ENCODE data around the gene PRICKLE2.

PRICKLE2 gene

DNA sequence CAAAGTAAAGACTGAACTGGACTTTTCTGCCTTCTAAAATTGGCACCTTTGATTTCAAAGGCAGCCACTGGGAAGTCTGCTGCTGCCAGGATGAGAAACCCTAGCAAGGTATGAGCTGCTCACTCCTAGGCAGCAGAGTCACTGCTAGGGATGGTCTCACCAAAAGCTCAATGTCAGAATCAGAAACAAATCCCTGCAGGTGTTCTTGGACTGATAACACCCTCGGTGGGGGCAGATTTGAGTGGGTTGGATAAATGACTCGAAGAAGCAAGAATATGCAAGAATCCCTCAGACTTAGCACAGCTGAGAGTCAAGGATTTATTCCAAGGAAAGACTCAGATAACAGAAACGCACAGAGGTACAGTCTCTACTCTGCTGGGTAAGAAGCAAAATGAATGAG lies 90.4 kb downstream of the PRICKLE2 start:
- DNase-seq (ENCODE audit: low read depth in 3 of 3, low spot score in 1 of 3) = no peak

DNA sequence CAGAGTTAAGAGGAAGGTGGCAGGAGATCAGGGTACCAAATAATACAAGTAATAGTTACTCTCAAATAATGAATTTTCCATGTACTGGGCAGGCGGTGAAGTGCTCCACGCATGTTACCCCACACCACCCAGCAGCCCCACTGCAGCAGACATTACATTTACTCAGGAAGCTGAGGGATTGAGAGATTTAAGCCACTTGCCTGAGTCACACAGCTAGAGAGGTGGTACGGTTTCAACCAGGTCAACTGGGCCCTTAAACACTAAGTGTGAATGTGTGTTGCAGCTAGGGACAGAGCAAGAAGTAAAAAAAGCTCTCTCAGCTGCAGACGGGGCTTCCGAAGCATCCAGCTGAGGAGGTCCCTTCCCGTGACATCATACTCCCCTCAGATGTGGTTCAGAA lies 91.3 kb downstream of the PRICKLE2 start:
- DNase-seq (ENCODE audit: low read depth in 3 of 3, low spot score in 1 of 3) = no peak

DNA sequence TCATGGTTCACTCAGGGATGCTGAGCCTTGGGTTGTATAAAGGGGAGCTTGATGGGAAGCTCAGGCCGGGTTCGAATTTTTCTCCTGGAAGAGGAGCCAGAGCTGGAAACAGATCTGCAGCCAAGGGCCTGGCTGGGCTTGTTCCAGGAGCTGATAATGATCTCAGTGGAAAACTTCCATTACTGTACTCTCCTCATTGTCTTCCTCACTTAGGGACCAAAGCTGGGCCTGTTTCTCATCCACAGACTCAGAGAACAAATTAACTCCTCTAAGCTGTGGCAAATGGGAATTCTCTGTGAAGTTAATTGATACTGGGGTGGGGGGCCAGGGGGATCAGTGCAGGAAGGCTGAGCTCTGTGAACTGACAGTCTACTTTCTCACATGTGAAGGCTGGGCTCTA lies 92.0 kb downstream of the PRICKLE2 start:
- DNase-seq (ENCODE audit: low read depth in 3 of 3, low spot score in 1 of 3) = no peak

DNA sequence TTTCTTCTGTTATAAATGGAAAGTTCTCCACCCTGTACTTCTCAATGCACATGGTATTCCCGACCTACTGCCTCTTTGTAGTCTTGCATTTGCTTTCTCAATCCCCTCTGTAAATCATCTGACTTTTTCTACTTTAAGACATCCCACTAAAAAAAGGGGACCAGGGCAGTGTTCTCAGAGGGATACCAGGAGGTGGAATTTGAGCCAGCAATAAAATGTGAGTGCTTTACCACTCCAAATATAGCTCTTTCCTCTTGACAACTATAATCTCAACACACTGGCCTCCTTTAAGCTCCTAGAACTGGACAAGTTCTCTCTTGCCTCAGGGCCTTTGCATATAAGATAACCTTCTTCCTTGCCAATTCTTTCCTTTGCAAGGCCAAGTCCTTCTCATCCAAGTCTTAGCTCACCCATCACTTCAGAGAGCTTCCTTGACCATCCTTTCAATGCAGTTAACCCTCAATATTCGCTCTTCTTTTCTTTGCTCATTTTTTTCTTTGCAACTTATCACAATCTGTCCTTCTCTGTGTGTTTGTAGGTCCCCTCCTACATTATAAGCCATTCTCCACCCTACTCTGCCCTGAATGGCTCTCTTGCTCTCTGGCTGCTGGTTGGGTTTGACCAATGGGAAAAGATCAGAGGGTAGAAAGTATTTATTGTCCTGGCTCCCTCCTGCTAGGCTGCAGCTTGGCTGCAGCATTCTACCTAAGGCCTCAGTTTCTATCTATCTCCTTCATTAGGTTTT lies 93.4 kb downstream of the PRICKLE2 start:
- no peak for DNase-seq (ENCODE audit: low read depth in 3 of 3, low spot score in 1 of 3)

DNA sequence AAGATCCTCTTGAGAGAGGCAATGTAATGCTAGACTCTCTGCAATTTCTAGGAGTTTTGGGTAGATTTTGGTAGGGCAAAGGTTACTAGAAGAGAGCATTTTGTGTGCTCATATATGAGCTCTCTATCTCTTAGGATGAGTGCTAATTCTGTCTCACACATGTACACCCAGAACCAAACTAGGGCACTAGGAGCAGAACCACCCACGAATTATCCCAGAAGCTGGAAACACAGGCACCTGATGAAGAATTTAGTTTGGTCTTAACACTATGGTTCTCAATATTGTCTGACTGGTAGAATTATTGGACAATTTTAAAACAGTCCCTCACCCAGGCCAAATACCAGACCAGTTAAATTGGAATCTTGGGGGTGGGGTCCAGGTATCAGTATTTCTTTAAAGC lies 94.8 kb downstream of the PRICKLE2 start:
- DNase-seq (ENCODE audit: low read depth in 3 of 3, low spot score in 1 of 3) = no peak

DNA sequence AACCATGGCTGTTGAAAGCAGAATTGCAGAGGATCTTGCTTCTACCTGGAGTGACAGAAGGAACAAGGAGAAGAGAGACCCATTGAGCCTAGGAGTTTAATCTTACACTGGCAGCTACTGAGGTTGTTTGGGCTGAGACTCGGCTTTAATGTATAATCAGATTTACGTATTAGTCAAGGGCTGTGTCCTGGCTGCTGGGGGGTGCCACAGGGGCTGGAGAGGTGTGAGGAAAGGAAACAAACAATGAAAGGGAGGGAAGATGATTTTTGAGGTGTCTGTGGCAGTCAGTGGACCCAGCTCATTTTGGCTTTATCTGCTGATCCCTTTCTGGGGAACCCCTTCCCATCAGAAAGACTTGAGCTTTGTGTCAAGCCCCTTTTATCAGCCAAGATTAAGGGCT lies 95.7 kb downstream of the PRICKLE2 start:
- no peak for DNase-seq (ENCODE audit: low read depth in 3 of 3, low spot score in 1 of 3)

DNA sequence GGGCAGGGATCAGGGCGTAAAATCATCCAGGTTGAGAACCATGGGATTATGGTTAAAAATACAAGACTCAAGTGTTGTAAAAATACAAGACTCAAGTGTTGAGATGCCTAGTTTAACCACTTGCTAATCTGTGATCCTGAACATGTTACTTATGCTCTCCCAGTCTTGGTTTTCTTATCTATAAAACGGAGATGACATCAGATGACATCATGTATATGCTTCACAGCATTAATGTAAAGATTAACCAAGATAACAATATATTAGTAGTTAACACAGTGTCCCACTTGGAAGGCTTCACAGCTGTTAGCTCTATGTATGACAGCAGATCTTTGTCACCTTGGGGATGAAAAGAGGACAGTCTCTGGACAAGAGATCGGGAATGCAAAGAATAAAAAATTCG lies 96.2 kb downstream of the PRICKLE2 start:
- no peak for DNase-seq (ENCODE audit: low read depth in 3 of 3, low spot score in 1 of 3)

DNA sequence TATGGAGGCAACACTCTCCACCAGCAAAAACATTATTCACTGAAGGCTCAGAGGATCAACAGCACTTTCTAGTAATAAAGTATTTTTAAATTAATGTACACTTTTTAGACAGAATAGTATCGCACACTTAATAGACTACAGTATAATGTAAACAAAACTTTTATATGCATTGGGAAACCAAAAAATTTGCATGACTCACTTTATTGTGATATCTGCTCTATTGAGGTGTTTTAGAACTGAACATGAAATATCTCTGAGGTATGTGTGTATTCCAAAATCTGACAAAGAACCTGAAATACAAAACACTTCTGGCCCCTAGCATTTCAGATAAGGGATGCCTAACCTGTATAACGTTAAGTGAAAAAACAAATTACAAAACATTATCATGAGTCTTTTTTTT lies 99.7 kb downstream of the PRICKLE2 start:
- DNase-seq (ENCODE audit: low read depth in 3 of 3, low spot score in 1 of 3) = no peak

DNA sequence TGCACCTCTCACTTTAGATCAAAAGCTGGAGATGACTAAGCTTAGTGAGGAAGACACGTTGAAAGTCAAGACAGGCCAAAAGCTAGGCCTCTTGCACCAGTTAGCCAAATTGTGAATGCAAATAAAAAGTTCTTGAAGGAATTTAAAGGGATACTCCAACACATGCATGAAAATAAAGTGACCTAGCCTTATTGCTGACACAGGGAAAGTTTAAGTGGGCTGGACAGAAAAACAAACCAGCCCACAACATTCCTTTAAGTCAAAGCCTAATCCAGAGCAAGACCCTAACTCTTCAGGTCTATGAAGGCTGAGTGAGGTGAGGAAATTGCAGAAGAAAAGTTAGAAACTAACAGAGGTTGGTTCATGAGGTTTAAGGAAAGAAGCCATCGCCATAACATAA lies 101.3 kb downstream of the PRICKLE2 start:
- DNase-seq (ENCODE audit: low read depth in 3 of 3, low spot score in 1 of 3) = no peak

DNA sequence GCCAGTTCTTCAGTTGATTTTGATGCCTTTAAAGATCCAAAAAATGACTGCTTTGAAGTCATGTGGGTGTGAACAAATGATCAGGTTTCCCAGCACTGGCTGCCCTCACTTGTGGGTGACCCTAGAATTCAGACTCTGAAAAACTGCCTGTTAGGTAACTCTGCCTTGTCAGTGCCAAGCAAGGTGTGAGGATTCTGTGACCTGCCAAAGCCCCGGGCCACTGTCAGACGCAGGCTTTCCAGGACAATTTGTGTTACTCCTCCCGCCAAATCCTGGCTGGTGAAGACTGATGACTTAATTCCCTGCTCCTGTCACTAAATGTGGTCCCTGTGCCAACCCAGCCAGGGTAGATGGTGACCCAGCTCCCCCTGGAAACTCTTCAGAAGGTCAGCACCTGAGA lies 102.8 kb downstream of the PRICKLE2 start:
- no peak for DNase-seq (ENCODE audit: low read depth in 3 of 3, low spot score in 1 of 3)

DNA sequence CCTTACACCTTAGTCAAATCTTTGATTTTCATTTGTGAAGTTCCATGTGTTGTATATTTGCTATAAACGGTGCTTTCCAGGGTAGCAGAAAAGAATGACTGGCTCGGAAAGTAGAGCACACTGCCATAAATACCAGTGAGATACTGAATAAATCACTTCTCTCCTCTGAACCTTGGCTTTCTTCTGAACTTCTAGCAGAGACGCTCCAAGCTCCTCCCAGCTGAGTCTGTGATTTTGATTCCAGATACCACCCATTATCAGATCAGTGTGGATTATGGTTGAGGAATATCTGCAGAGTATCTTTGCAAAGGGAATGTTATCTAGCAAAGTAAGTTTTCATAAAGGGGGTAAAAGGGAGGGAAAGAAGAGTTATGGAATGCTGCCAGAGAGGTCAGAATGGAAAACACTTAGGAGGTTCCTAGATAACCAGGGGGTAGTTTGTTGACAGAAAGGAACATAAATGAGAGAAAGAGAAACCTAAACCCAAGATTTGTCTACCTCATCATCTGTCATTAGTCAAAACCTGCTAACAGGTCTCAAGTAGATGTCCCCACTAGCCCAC lies 103.4 kb downstream of the PRICKLE2 start:
- DNase-seq (ENCODE audit: low read depth in 3 of 3, low spot score in 1 of 3) = no peak

DNA sequence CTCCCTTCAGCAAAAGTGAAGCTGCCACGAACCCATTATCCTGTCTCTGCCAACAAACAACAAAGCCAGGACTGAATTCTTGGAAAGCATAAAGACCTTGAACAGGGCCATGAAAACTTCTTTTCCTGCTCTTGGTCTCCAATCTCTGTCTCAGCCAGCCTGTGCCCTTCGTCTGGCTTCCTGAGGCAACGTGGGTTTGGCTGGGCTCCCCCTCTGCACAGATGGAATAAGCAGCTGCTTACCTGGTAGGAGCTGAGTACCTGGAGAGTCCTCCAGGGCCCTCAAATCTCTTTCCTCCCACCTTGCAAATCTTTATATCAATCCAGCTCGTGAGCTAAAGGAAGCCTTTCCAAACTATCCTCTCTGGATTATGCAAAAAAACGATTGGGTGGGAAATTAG lies 104.4 kb downstream of the PRICKLE2 start:
- DNase-seq (ENCODE audit: low read depth in 3 of 3, low spot score in 1 of 3) = no peak

DNA sequence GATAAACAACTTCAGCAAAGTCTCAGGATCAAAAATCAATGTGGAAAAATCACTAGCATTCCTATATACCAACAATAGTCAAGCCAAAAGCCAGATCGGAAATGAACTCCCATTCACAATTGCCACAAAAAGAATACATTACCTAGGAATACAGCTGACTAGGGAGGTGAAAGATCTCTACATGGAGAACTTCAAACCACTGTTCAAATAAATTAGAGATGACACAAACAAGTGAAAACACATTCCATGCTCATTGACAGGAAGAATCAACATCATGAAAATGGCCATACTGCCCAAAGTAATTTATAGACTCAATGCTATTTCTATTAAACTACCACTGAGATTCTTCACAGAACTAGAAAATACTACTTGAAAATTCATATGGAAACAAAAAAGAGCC lies 107.8 kb downstream of the PRICKLE2 start:
- no peak for DNase-seq (ENCODE audit: low read depth in 3 of 3, low spot score in 1 of 3)

DNA sequence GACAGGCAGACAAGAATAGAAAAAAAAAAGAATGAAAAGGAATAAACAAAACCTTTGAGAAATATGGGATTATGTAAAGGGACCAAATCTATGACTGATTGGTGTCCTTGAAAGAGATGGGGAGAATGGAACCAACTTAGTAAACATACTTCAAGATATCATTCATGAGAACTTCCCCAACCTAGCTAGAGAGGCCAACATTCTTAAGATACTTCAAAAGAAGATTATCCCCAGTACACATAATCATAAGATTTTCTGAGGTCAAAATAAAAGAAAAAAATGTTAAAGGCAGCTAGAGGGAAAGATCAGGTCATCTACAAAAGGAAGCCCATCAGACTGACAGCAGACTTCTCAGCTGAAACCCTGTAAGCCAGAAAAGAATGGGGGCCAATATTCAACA lies 110.6 kb downstream of the PRICKLE2 start:
- no peak for DNase-seq (ENCODE audit: low read depth in 3 of 3, low spot score in 1 of 3)

DNA sequence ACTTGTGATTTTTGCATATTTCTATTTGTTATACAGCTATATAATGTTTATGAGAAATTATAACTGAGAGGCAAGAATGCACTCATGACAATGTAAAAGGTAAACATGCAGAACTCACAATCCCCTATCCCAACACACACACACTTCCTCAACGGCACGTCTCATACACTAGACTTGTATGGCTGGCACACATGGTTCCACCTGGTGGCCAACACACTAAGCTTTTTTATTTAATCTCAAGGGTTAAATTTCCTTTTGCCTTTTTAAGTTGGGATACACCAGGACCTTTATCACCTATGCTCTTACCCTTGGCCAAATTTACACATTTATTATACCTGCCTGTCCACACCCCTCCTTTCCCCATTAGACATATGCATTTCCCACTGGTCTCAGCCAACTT lies 113.4 kb downstream of the PRICKLE2 start:
- no peak for DNase-seq (ENCODE audit: low read depth in 3 of 3, low spot score in 1 of 3)

DNA sequence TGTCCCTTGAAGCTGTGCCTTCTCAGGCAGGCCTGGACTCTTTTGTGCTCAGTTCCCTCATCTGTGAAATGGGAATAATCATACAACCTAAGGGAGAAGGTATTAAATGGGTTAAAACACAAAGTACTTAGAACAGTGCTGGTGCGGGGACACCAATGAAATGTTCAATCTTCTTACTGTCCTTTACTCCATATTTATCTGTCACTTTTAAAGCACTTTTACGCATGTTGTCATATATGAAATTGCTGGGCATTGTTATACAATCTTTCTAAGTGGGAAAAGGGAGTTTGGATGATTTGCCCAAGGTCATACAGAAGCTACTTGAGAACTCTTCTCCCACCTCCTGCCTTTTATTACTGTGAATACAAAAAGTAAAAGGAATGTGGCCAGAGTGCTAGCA lies 114.2 kb downstream of the PRICKLE2 start:
- DNase-seq (ENCODE audit: low read depth in 3 of 3, low spot score in 1 of 3) = no peak

DNA sequence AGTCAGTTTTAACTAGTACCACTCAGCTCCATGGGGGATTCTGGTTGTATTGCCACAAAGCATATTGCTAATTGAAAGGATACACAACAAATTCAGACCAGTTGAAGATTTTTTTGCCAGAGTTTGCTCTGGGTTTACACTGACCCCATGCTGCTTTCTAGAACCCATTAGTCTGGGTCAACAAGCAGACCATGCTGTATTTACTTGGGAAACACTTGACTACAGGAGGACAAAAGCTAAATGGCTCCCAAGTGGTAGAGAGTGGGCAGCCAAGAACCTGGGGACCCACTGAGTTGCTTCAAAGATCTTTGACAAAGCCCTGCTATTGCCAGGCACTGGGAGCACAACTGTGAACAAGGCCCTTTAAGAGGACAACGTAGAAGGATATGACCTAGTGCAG lies 115.2 kb downstream of the PRICKLE2 start:
- no peak for DNase-seq (ENCODE audit: low read depth in 3 of 3, low spot score in 1 of 3)

DNA sequence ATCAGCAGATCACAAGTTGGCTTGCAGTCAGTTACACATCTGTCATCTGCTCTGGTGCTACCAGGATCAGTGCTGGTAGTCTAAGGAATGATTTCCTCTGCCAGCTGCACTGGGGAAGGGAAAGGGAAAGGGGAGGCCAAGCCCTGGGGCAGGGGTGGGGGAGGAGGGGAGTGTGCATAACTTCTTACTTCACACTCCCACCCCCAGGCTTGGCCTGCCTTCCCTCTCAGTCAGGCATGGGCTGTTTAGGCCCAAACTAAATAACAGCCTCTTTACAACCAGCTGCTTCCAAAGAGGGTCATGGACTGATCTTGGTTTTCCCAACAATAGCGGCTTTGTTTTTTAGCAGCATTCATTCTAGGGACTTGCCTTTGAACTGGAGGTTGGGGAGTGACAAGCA lies 115.8 kb downstream of the PRICKLE2 start:
- no peak for DNase-seq (ENCODE audit: low read depth in 3 of 3, low spot score in 1 of 3)

DNA sequence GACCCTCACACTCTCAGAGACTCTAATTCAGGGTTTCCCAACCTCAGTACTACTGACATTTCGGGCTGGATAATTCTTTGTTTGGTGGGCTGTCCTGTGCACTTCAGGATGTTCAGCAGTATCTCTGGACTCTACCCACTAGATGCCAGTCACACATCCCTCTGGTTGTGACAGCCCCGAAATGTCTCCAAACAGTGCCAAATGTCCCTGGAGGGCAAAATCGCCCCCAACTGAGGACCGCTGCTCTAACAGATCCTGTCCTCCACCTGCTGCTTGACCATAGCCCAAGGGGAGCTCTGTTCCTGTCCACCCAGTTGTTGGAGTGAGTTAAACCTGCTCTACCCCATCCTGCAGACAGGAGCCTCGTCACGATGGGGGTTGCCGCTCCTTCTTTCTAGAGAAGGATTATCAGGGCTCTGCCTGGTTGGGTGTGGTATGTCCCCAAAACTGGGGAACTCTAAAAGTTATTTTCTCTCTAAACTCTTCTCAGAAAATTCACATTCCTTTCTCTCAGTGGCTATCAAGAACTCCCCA lies 116.4 kb downstream of the PRICKLE2 start:
- no peak for DNase-seq (ENCODE audit: low read depth in 3 of 3, low spot score in 1 of 3)

DNA sequence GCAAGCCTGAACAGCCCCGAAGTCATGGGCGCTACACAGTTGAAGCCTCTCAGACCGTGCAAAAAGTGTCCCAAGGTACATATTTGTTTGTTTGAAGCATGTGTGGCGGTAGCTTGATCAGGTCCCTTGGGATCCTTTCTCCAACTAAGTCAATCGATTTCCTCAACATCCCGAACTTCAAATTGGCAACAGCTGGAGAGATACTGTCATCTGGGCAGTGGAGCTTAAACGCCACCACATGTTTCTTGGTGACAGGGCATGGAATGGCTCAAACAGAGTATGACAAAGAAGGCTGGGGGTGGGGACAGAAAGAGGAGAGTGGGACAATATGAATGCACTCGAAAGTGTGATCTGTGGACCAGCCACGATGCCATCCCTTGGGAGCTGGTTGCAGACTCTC lies 117.0 kb downstream of the PRICKLE2 start:
- no peak for DNase-seq (ENCODE audit: low read depth in 3 of 3, low spot score in 1 of 3)

DNA sequence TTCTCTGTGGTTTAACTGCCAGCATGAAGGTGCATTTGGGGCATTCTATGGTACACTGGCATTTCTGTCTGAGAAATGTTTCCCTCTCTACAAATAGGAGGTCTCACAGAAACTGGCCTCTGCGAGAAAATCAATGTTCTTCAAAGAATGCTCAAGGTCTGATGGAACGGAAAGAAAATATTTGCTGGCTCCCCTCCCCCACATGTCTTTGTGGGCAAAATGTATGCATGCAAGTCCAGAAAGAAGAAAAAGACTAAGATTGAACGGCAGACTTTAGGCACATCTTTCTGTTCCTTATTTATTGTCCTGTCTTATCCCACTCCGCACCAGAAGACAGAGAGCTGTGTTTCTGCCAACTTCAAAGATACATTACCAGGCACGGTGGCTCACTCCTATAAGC lies 118.1 kb downstream of the PRICKLE2 start:
- no peak for DNase-seq (ENCODE audit: low read depth in 3 of 3, low spot score in 1 of 3)

DNA sequence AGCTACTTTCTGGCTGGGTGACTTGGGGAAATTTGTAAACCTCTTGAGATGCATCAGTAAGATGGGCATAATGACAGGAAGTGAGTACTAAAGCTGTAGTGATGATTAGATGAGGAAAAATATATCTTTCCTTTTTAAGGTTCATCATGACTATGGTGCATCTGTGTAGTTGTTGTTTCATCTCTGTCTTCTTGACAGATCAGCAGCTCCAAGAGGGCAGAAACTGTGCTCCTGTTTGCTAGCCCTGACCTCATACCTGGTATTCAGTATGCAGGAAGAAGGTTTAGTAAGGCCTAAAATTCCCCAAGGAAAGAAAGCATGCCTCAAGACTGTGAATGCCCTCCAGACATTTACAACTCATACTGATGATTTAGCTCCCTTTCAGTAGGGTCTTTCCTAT lies 119.5 kb downstream of the PRICKLE2 start:
- no peak for DNase-seq (ENCODE audit: low read depth in 3 of 3, low spot score in 1 of 3)

DNA sequence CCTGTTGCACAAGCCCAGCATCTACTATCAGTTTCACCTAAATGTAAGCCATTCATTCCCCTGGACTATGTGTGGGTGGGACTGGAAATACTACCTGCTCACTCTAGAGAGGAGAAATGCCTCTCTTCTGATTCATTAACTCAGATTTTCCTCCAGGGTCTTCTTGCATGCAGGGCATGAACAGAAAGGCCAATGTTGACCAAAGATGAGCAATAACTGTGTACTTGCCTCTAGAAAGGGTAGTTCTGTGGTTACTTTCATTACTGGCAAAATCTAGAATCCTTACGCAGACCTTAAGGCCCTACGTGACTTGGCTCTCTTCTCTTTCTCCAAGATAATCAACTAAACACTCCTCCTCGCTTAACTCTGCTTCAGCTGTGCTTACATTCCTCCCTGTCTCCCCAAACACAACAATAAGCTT lies 120.6 kb downstream of the PRICKLE2 start:
- no peak for DNase-seq (ENCODE audit: low read depth in 3 of 3, low spot score in 1 of 3)

Data from stimulated activated CD4-positive, alpha-beta T cell treated with anti-CD3 and anti-CD28 coated beads, TNF-alpha, amount 100 ng/mL, for 1 hour (primary cell).